ENCODE results near the gene CCR8.

The CCR8 gene

GRCh38 chr3:39381432-39381831 lies 51.9 kb downstream of the CCR8 start:
- H3K4me3 ChIP-seq (ENCODE audit: low read length), result no peak overlapping the region
- TF ChIP-seq, protein P1, sequence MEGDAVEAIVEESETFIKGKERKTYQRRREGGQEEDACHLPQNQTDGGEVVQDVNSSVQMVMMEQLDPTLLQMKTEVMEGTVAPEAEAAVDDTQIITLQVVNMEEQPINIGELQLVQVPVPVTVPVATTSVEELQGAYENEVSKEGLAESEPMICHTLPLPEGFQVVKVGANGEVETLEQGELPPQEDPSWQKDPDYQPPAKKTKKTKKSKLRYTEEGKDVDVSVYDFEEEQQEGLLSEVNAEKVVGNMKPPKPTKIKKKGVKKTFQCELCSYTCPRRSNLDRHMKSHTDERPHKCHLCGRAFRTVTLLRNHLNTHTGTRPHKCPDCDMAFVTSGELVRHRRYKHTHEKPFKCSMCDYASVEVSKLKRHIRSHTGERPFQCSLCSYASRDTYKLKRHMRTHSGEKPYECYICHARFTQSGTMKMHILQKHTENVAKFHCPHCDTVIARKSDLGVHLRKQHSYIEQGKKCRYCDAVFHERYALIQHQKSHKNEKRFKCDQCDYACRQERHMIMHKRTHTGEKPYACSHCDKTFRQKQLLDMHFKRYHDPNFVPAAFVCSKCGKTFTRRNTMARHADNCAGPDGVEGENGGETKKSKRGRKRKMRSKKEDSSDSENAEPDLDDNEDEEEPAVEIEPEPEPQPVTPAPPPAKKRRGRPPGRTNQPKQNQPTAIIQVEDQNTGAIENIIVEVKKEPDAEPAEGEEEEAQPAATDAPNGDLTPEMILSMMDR (conservative IDR thresholded peaks at IDR 0.05; ENCODE audit: low read length), result no peak
- DNase-seq (ENCODE audit: low read depth), result no peak

All from AG10803 (cell line).